ENCODE data around the gene P4HTM. TPM values are rescaled to one million over a fixed set of nuclear protein-coding genes. Genes with fewer than 3 reads are reported as not detected.

The P4HTM gene
- total RNA-seq, 1 experiment from 2014 or later: not detected

DNA sequence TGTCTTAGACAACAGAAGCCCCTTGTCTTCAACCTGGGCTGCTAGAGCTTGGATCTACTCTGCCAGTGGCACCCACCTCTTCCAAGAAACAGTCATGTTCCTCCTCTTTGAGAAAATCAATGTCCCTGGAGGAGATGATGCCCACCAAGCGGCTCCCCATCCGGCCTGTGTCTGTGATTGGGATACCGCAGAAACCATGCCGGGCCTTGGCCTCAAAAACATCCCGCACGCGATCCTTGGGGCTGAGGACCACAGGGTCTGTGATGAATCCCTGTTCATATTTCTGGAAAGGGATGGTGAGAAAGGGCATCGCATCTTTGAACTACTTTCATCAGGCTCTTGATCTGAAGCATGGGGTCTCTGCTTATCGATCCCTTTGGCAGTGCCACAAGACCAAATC is 37.6 kb downstream of the P4HTM start:
- H3K4me3 ChIP-seq: peak overlapping the region; percentile 82; the same call in 1 of the 2 replicates
- DNase-seq: no peak
- H3K36me3 ChIP-seq: peaks cover 50% of the 10 kb centered on the region
- no peaks in the 10 kb centered on the region for H3K27me3 ChIP-seq
- H3K9me3 ChIP-seq: no peaks in the 10 kb centered on the region

DNA sequence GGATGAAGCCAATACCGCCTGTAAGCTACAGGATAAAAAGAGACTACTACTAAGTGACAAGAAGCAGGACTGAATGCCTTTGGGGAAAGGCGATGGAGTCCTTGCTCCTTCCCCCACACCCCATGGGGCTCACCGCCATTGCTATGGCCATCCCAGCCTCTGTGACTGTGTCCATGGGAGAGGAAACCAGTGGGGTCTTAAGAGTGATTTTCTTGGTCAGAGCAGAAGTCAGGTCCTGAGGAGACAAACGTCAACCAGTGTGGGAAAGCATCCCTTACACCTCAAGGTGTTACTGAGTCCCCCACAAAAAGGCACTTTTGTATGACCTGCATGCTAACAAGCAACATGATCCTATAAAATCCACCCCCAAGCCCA is 38.2 kb downstream of the P4HTM start:
- Histone ChIP-seq H3K27me3 (no peaks in the 10 kb centered on the region), H3K36me3 (peaks cover 52% of the 10 kb centered on the region), H3K9me3 (no peaks in the 10 kb centered on the region), H3K4me3 (peak overlapping the region; percentile 82)
- DNase-seq: no peak

DNA sequence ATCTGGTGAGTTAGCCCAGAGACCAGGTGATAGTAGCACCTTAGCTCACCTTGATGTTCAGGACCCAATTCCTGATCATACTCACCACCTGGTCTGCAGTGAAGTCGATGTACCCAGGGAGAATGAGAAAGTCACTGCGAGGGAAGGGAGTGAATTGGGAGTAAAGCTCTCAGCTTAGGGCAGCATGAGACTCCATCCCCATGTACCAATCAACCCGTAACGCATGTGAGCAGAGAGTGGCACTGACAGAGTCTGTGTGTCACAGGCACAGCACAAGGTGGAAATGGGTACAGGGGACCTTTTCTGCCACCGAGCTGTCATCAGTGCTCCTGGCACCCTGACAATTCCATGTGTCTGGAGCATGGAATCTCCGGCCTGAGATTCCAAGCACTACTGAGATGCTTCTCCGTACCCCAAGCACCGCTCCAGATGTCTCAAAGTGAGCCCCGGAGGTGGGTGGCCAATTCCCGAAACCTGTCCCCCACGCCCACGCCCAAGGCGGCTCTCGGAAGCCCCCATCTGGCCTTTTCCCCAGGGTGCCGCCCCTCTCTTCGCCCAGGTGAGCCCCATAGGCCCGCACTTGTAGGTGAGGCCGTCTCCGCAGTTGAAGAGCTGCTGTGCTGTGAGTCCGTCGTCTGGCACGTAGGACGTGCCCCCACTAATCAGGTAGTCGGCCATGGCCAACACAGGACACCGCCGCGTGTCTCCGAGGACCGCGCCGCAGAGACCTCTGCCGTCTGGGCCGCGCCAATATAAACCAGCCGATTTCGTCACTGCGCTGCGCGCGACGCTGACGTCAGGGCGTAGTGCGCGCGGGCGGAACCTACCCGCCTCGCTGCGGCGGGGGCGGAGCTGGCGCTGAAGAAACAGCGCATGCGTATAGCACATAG is 38.9 kb downstream of the P4HTM start, which contains the start of gene IMPDH2:
Gene IMPDH2 (minus strand): TSS at position 726 of the 890 bp plus-strand sequence. CDS start 48 bp downstream, at position 678.
- peak within 1 kb of the TSS; percentile 82 for H3K4me3 ChIP-seq
- no peaks in the 10 kb centered on the region for H3K9me3 ChIP-seq
- peaks cover 55% of the 10 kb centered on the region for H3K36me3 ChIP-seq
- H3K27me3 ChIP-seq: no peaks in the 10 kb centered on the region
- DNase-seq: peak; percentile 83

DNA sequence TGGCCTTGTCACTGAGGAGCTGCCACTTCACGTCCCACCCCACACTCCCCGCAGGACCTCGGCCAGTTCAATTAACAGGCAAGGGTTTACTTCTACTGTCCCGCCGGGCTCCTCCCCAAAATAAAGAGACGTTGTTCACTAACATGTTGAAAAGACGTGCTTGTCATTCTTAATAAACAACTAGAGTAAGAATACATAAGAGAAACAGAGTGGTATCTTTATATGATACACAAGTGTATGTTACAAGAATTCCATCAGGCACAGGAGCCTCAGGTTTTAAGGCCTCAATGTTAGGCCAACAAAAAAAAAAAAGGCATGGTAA is 39.5 kb downstream of the P4HTM start:
- peak overlapping the region; percentile 82 for H3K4me3 ChIP-seq
- H3K36me3 ChIP-seq: peaks cover 52% of the 10 kb centered on the region

DNA sequence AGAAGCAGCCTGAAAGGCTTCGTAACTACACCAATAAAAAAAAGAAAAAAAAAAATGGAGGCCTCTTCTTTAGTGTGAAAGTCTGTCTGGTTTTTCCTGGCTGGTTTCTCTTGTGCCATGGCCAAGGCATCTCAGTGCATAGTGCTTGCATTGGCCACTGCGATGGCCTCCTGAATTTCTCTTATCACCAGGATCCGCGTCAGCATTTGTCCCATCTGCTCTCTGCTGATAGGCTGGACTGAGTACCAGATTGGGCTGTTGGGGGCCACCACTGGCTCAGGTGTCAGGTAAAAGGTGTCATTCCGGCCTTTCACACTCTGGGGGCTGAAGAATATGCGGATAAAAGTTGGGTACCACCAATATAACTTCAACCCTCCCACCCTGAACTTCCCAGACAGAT is 40.3 kb downstream of the P4HTM start:
- Histone ChIP-seq H3K36me3 (peaks cover 45% of the 10 kb centered on the region), H3K4me3 (no peak overlapping the region), H3K27me3 (no peaks in the 10 kb centered on the region), H3K9me3 (no peaks in the 10 kb centered on the region)
- no peak for DNase-seq

More for the DNA sequence above, 39.5 kb downstream of the P4HTM start:
- no peak for DNase-seq
- no peaks in the 10 kb centered on the region for H3K27me3 ChIP-seq
- no peaks in the 10 kb centered on the region for H3K9me3 ChIP-seq

DNA sequence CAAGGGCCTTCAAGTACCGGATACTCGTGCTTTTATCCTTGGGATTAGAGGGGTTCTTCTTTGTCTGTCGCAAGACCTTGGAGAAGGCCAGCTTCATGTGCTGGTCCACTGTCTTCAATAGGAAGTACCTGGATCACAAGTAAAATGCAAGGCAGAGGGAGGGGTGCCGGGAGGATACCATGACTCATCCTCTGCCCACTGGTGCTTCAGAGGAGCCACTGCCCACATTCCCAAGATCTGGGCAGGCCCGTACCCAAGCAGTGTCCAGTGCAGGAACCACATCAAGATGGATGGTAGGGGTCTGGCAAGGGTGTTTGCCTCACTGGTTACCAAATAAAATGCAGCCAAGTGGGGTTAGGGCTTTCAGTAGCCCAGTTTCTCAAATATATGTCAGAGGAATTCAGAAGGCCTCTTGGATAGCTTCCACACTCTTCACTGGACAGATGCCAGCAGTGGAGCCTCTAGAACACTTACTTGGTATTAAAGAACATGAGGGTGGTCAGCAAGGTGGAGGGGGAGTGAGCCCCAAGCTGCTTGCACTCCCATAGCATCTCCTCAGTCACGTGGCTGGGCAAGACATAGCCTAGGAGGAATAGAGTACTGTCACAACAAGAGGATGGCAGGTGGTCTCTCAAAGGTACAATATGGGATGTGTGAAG is 42.7 kb downstream of the P4HTM start:
- H3K36me3 ChIP-seq: peaks cover 27% of the 10 kb centered on the region

DNA sequence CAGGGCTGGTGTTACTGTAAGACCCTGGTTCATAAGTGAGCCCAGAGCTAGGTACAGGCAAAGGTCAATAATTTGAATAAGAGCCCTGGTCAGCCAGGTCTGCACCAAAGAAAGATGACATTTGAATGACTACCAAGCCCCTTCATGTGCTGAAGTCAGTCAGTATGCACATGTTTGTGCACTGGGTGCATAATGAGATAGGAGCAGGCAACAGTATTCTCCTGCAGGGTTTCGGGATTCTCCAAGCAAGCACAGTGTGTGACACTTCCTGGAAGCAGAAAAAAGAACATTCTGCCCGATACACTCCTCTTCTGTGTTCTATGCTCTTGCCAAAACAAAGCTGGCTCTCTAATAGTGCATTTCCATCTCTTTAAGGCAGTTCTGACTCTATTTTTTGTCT is 44.6 kb downstream of the P4HTM start:
- no peak overlapping the region for H3K4me3 ChIP-seq
- H3K27me3 ChIP-seq: no peaks in the 10 kb centered on the region
- H3K9me3 ChIP-seq: no peaks in the 10 kb centered on the region
- peaks cover 16% of the 10 kb centered on the region for H3K36me3 ChIP-seq
- no peak for DNase-seq

More for the DNA sequence above, 42.7 kb downstream of the P4HTM start:
- no peak for DNase-seq
- no peaks in the 10 kb centered on the region for H3K27me3 ChIP-seq
- no peaks in the 10 kb centered on the region for H3K9me3 ChIP-seq
- H3K4me3 ChIP-seq: no peak overlapping the region

DNA sequence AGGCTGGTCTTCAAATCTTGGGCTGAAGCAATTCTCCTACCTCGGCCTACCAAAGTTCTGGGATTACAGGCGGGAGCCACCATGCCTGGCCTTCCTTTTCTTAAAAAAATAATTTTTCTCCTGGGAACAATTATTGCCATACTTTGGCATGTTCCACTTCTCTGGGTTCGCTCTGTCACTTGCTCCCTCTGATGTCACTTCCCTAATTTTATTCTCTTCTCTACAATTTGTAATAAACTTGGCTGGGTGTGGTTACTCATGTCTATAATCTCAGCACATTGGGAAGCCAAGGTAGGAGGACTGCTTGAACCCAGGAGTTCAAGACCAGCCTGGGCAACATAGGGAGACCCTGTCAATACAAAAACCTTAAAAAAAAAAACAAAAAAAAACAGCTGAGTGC is 45.2 kb downstream of the P4HTM start:
- H3K9me3 ChIP-seq: no peaks in the 10 kb centered on the region
- H3K4me3 ChIP-seq: no peak overlapping the region
- DNase-seq: no peak
- H3K36me3 ChIP-seq: peaks cover 16% of the 10 kb centered on the region
- no peaks in the 10 kb centered on the region for H3K27me3 ChIP-seq

DNA sequence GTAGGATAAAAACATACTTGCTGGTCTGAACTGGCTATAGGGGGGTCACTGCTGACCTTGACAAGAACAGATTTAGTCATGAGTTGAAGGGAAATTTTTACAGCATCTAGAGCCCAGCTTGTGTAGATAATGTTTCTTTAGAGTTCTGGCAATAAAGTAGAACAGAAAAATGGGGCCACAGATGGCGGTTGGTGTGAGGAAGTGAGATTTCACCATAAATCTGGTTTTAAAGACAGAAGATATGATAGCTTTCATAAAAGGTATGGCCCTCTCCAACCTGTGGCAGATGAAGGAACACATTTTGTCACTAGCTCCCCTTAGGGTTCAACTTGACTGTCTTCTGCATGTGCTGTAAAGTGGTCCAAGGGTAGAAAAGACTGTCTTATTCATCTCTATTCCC is 63.5 kb downstream of the P4HTM start:
- Histone ChIP-seq H3K9me3 (no peaks in the 10 kb centered on the region), H3K36me3 (peaks cover 33% of the 10 kb centered on the region), H3K4me3 (no peak overlapping the region)

DNA sequence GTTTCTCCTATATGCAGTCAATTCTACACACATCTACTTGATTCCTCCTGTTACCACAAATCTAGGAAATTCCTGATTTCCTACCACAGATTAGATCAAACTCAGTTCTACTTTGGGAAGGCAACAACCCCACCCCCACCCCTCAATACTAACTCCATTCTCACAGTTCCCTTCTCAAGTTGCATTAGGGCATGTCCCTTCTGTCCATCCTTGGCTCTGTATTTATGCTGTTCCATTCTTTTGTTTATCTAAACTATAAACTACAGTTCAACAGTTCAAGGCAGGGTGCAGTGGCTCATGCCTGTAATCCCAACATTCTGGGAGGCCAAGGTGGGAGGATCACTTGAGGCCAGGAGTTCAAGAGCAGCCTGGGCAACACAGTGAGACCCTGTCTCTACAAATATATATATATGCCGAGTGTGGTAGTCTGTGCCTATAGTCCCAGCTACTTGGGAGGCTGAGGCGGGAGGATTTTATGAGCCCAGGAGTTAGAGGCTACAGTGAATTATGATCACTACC is 64.4 kb downstream of the P4HTM start:
- Histone ChIP-seq H3K4me3 (no peak overlapping the region), H3K27me3 (no peaks in the 10 kb centered on the region), H3K36me3 (peaks cover 33% of the 10 kb centered on the region), H3K9me3 (no peaks in the 10 kb centered on the region)
- no peak for DNase-seq

More for the DNA sequence above, 63.5 kb downstream of the P4HTM start:
- DNase-seq: no peak
- H3K27me3 ChIP-seq: no peaks in the 10 kb centered on the region

Other genes with a start within 250 kb of the P4HTM start
- gene PRKAR2A, start 142.4 kb upstream of the P4HTM start, total RNA-seq (2014; rRNA removed; shearing (Covaris generic); ENCODE audit: low replicate concordance): 7.8 and 11.0 TPM in 2 replicates
- gene SLC25A20, start 91.4 kb upstream of the P4HTM start, total RNA-seq (2014; rRNA removed; shearing (Covaris generic); ENCODE audit: low replicate concordance): 17.2 and 23.4 TPM in 2 replicates
- gene ARIH2, start 71.4 kb upstream of the P4HTM start, total RNA-seq (2014; rRNA removed; shearing (Covaris generic); ENCODE audit: low replicate concordance): 76.4 and 113 TPM in 2 replicates
- gene WDR6, start 17.1 kb downstream of the P4HTM start, total RNA-seq (2014; rRNA removed; shearing (Covaris generic); ENCODE audit: low replicate concordance): 72.7 and 77.2 TPM in 2 replicates
- gene DALRD3, start 28.3 kb downstream of the P4HTM start, total RNA-seq (2014; rRNA removed; shearing (Covaris generic); ENCODE audit: low replicate concordance): 15.9 and 18.6 TPM in 2 replicates
- 37.8 and 91.3 TPM in 2 replicates for gene NDUFAF3, start 31.9 kb downstream of the P4HTM start, total RNA-seq (2014; rRNA removed; shearing (Covaris generic); ENCODE audit: low replicate concordance)
- 304 and 356 TPM in 2 replicates for gene IMPDH2, start 39.2 kb downstream of the P4HTM start, total RNA-seq (2014; rRNA removed; shearing (Covaris generic); ENCODE audit: low replicate concordance)
- 69.4 and 77.3 TPM in 2 replicates for gene QRICH1, start 103.8 kb downstream of the P4HTM start, total RNA-seq (2014; rRNA removed; shearing (Covaris generic); ENCODE audit: low replicate concordance)
- 97.3 and 152 TPM in 2 replicates for gene QARS1, start 114.5 kb downstream of the P4HTM start, total RNA-seq (2014; rRNA removed; shearing (Covaris generic); ENCODE audit: low replicate concordance)
- 31.5 and 120 TPM in 2 replicates for gene USP19, start 130.6 kb downstream of the P4HTM start, total RNA-seq (2014; rRNA removed; shearing (Covaris generic); ENCODE audit: low replicate concordance)
- gene LAMB2, start 142.8 kb downstream of the P4HTM start, total RNA-seq (2014; rRNA removed; shearing (Covaris generic); ENCODE audit: low replicate concordance): 32.7 and 99.4 TPM in 2 replicates
- gene CCDC71, start 176.1 kb downstream of the P4HTM start, total RNA-seq (2014; rRNA removed; shearing (Covaris generic); ENCODE audit: low replicate concordance): 36.4 and 39.6 TPM in 2 replicates
- 7.6 and 8.8 TPM in 2 replicates for gene KLHDC8B, start 181.4 kb downstream of the P4HTM start, total RNA-seq (2014; rRNA removed; shearing (Covaris generic); ENCODE audit: low replicate concordance)

All from MG63 (cell line).